Measurements from ENCODE around the gene ITGB4. TPM values are rescaled to one million over a fixed set of nuclear protein-coding genes. Genes with fewer than 3 reads are reported as not detected.

Gene ITGB4
- total RNA-seq, 4 donors from 2014 or later, result 3.6 to 20.2 (median 6.3) TPM

DNA sequence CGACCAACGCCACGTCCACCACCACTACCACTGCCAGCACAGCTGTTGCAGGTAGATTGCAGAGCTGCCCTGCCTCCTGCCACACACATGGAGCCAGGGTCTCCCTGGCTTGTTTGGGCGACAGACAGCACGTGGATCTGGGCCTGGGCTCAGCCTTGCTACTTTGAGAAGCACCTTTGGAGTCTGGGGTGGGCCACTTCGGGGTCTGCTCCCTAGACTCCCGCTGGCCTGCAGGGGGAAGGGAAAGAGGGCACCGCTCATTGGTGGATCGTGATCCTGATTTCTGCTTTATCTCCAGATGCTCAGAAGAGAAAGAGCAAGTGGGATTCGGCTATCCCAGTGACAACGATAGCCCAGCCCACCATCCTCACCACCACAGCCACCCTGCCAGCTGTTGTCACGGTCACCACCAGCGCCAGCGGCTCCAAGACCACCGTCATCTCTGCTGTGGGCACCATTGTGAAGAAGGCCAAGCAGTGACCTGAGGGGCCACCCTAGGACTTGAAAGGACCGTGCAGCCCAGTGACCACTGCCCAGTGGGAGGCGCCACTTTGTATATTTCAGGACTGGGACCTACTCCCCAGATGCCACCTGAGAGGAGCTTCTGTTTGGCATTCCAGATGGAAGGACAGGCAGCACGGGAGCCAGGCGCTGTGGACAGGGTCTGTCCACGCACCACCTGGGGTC lies 15.1 kb upstream of the ITGB4 start:
- no peak for DNase-seq
- intact Hi-C loops (cut with DNase I; ENCODE audit: low total_unique reads), result no loop called here
- H3K27ac ChIP-seq, result peak overlapping the region in 1 of 4 donors; percentile 58

DNA sequence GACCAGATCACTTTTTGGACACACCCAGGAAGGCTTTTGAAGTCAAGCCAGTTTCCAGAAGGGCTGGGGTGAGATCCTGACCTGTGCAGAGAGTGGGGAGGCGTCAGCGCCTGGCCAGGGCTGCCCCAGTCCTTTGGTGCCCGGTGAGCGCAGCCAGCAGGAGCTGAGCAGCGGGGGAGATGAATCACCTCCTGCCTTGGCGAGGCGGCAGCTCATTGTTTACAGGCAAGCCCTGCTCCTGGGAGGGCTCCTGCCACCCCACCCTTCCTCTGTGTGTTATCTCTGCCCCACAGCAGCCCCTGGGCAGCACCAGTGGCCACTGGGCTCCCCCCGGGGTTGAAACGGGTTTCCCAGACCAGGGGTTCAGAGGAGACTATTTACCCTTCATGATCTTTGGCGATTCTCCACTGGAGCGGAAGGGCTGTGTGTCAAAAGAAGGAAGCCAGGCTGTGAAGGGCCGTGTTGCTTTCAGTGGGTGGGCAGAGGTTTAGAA lies 14.1 kb upstream of the ITGB4 start:
- peak; percentile 37 to 66 for ATAC-seq
- H3K27me3 ChIP-seq, result peaks cover 0 to 7% (median 0%) of the 10 kb centered on the region in 3 donors
- TF ChIP-seq, protein P1, sequence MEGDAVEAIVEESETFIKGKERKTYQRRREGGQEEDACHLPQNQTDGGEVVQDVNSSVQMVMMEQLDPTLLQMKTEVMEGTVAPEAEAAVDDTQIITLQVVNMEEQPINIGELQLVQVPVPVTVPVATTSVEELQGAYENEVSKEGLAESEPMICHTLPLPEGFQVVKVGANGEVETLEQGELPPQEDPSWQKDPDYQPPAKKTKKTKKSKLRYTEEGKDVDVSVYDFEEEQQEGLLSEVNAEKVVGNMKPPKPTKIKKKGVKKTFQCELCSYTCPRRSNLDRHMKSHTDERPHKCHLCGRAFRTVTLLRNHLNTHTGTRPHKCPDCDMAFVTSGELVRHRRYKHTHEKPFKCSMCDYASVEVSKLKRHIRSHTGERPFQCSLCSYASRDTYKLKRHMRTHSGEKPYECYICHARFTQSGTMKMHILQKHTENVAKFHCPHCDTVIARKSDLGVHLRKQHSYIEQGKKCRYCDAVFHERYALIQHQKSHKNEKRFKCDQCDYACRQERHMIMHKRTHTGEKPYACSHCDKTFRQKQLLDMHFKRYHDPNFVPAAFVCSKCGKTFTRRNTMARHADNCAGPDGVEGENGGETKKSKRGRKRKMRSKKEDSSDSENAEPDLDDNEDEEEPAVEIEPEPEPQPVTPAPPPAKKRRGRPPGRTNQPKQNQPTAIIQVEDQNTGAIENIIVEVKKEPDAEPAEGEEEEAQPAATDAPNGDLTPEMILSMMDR (IDR thresholded peaks at IDR 0.05 in 4 of 5, conservative IDR thresholded peaks at IDR 0.05 in 1 of 5), result no peak
- TF ChIP-seq POLR2A (IDR thresholded peaks at IDR 0.05), result no peak
- H3K27ac ChIP-seq, result peak overlapping the region; percentile 29 to 65 (median 59)
- H3K4me1 ChIP-seq, result no peaks in the 10 kb centered on the region
- peaks cover 0 to 65% of the 10 kb centered on the region in 2 donors for H3K36me3 ChIP-seq
- H3K9me3 ChIP-seq, result no peaks in the 10 kb centered on the region
- no peak for DNase-seq
- in situ Hi-C loops (cut with MboI; ENCODE audit: low sequenced_read_pairs in 4 of 4), result no loop called here
- no peak overlapping the region for H3K4me3 ChIP-seq
- intact Hi-C loops (cut with DNase I; ENCODE audit: low total_unique reads), result no loop called here

More for the DNA sequence above, 15.1 kb upstream of the ITGB4 start:
- TF ChIP-seq, protein P1 (IDR thresholded peaks at IDR 0.05 in 4 of 5, conservative IDR thresholded peaks at IDR 0.05 in 1 of 5), result no peak
- TF ChIP-seq POLR2A (IDR thresholded peaks at IDR 0.05), result no peak
- peaks cover 0 to 73% of the 10 kb centered on the region in 2 donors for H3K36me3 ChIP-seq
- in situ Hi-C loops (cut with MboI; ENCODE audit: low sequenced_read_pairs in 4 of 4), result no loop called here
- peaks cover 2 to 4% of the 10 kb centered on the region in 2 donors for H3K4me1 ChIP-seq
- no peak for ATAC-seq
- no peaks in the 10 kb centered on the region for H3K27me3 ChIP-seq
- H3K4me3 ChIP-seq, result no peak overlapping the region
- H3K9me3 ChIP-seq, result no peaks in the 10 kb centered on the region

DNA sequence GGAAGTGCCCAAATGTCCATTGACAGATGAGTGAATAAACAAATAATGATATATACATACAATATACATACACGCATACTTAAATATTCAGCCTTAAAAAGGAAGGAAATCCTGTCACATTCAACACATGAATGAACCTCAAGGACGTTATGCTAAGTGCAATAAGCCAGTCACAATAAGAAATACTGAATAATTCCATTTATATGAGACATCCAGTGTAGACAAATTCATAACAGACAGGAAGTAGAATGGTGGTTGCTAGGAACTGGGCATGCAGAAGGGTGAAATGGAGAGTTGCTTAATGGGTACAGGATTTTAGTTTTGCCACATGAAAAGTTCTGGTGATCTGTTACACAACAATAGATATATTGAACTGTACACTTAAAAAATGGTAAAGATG lies 8.8 kb upstream of the ITGB4 start:
- H3K27ac ChIP-seq, result no peak overlapping the region
- peaks cover 0 to 11% of the 10 kb centered on the region in 2 donors for H3K36me3 ChIP-seq
- no peak for TF ChIP-seq POLR2A (IDR thresholded peaks at IDR 0.05)
- TF ChIP-seq, protein P1 (IDR thresholded peaks at IDR 0.05 in 4 of 5, conservative IDR thresholded peaks at IDR 0.05 in 1 of 5), result no peak
- DNase-seq (no peak), ATAC-seq (no peak)
- in situ Hi-C loops (cut with MboI; ENCODE audit: low sequenced_read_pairs in 4 of 4), result no loop called here
- no peaks in the 10 kb centered on the region for H3K4me1 ChIP-seq
- H3K27me3 ChIP-seq, result peaks cover 0 to 16% (median 4%) of the 10 kb centered on the region in 3 donors
- intact Hi-C loops (cut with DNase I; ENCODE audit: low total_unique reads), result no loop called here
- no peaks in the 10 kb centered on the region for H3K9me3 ChIP-seq
- no peak overlapping the region for H3K4me3 ChIP-seq

DNA sequence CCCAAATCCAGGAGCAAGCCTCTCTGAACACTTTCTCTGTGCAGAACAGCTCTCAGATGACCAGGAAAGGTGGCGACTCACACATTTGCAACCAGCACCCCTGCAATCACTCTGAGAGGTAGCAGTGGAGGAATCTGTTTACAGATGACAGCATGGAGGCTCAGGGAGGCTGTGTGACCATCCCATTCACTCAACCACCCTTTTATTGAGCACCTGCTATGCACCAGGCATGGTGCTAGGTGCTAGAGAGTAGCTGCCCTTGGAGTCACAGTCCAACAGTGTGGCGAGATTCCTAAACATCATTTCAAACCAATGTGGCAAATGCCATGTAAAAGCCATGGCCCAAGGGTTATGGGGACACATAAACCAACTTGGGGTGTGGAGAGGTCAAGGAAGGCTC lies 1.5 kb upstream of the ITGB4 start:
- H3K4me1 ChIP-seq, result peaks cover 0 to 4% of the 10 kb centered on the region in 2 donors
- H3K27ac ChIP-seq, result no peak overlapping the region
- no peak for ATAC-seq
- H3K9me3 ChIP-seq, result no peaks in the 10 kb centered on the region
- DNase-seq, result no peak
- peaks cover 19 to 29% (median 22%) of the 10 kb centered on the region in 3 donors for H3K27me3 ChIP-seq
- in situ Hi-C loops (cut with MboI; ENCODE audit: low sequenced_read_pairs in 4 of 4) (no loop called here), intact Hi-C loops (cut with DNase I; ENCODE audit: low total_unique reads) (no loop called here)
- TF ChIP-seq, protein P1 (IDR thresholded peaks at IDR 0.05 in 4 of 5, conservative IDR thresholded peaks at IDR 0.05 in 1 of 5), result no peak
- no peak for TF ChIP-seq POLR2A (IDR thresholded peaks at IDR 0.05)
- H3K36me3 ChIP-seq, result no peaks in the 10 kb centered on the region
- no peak overlapping the region for H3K4me3 ChIP-seq

All from gastrocnemius medialis (tissue), 4 donors.